GM12801 (cell line): ENCODE data around the gene CEMP1.

ENCODE experiments used
- TF ChIP-seq, protein P1 (sequence below): IDR thresholded peaks from one replicate; pipeline ENCODE4 v1.5.1; 2011; ENCODE audit warnings: control low read depth; ENCODE audit not compliant: insufficient read length; ENCODE audit errors: extremely low read depth

CEMP1 gene

DNA sequence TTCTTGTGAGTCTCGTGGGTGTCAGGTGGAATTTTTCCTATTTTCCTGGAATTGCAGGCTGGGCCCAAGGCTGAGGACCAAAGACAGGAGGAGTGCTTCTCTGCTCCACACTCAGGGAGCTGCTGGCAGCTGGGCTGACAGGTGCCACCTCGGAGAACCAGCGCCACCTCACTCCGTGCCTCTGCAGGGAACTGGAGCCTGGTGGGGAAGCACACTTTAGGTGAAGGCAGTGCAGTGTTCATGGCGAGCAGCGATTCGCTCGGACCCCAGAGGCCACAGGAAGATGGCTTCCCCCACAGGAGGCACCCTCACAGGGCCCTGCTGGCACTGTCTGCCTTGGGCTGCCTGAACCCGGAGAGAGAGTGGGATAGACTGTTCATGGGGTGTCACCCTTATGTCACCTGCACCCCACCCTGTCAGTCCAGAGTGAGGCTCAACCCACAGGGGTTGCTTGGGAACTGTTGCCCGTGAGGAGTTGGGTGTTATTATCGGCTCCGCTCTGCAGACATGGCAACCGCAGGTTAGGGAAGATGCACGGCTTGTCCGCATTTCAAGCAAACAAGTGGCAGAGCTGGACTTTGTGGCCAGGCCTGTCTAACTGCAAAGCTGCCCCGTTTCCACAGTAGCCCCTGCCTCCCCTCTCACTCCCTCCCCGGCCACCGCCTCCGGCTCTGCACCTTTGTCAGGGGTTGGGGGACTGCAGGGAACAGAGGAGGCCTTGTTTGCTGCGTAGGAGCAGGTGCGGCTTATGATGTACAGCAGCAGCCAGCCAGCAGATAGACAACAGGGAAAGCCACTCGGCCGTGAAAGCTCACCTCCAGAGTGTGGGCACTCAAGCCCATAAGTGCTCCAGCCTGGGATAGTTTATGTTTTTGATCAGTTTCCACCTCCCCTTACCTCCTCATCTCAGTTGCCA lies 40.8 kb downstream of the CEMP1 start:
- TF ChIP-seq, protein P1, sequence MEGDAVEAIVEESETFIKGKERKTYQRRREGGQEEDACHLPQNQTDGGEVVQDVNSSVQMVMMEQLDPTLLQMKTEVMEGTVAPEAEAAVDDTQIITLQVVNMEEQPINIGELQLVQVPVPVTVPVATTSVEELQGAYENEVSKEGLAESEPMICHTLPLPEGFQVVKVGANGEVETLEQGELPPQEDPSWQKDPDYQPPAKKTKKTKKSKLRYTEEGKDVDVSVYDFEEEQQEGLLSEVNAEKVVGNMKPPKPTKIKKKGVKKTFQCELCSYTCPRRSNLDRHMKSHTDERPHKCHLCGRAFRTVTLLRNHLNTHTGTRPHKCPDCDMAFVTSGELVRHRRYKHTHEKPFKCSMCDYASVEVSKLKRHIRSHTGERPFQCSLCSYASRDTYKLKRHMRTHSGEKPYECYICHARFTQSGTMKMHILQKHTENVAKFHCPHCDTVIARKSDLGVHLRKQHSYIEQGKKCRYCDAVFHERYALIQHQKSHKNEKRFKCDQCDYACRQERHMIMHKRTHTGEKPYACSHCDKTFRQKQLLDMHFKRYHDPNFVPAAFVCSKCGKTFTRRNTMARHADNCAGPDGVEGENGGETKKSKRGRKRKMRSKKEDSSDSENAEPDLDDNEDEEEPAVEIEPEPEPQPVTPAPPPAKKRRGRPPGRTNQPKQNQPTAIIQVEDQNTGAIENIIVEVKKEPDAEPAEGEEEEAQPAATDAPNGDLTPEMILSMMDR = no peak

DNA sequence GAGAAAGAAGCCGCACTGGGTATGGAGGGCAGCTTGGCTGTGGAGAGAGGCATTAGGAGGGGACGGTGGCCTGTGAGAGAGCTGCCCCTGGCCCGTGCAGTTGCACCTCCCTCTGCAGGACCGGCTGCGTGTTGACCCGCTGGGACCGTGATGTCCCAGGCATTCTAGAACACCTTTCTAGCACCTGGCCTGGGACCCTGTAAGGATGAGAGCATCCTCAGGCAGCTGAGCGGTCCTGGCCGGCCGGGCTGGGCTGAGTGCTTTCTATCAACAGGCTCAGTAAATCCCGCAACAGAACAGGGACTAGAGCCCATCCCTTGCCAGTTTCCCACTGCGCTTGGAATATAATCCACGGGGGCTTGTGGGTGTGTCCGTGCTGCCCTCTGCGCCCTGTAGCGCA lies 41.6 kb downstream of the CEMP1 start:
- TF ChIP-seq, protein P1 = no peak

DNA sequence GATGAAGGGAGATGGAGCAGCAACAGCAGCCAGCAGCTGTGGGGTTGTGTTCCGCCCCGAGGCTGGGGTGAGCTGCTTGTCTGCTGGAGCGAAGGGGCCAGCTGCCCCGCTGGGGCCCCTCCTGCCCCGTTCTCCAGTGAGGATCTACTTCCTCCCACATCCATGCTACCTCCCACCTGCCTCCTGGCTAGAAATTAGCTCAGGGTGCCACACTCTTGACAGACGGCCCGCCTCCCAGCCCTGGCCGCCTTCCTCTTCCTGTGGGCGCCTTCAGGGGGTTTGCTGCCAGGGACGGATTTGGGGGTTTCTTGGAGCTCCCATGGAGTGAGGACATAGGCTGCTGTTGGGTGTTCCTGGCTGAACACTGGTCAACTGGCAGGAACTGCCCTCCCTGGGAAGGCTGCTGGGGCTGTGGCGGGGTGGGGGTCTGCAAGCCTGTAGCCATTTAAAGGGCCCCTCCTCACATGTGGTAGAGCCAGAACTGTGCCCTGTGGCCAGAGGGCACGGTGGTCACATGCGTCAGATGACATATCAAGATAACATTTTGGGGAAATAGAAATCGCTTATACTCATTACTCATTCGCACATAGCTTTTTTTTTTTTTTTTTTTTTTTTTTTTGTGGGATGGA lies 43.2 kb downstream of the CEMP1 start:
- TF ChIP-seq, protein P1 = no peak

DNA sequence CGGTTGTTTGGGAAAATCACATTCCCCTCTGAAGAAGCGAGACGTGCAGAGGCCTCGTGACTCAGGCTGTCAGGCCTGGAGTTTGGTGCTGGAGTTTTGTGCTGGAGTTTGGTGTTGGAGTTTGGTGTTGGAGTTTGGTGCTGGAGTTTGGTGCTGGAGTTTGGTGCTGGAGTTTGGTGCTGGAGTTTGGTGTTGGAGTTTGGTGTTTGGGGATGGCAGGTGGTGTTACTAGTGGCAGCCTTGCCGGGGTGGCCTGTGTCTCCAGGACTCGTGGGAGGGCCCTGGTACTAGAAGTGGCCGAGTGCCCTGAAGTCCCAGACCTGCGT lies 43.7 kb downstream of the CEMP1 start:
- TF ChIP-seq, protein P1 = no peak

DNA sequence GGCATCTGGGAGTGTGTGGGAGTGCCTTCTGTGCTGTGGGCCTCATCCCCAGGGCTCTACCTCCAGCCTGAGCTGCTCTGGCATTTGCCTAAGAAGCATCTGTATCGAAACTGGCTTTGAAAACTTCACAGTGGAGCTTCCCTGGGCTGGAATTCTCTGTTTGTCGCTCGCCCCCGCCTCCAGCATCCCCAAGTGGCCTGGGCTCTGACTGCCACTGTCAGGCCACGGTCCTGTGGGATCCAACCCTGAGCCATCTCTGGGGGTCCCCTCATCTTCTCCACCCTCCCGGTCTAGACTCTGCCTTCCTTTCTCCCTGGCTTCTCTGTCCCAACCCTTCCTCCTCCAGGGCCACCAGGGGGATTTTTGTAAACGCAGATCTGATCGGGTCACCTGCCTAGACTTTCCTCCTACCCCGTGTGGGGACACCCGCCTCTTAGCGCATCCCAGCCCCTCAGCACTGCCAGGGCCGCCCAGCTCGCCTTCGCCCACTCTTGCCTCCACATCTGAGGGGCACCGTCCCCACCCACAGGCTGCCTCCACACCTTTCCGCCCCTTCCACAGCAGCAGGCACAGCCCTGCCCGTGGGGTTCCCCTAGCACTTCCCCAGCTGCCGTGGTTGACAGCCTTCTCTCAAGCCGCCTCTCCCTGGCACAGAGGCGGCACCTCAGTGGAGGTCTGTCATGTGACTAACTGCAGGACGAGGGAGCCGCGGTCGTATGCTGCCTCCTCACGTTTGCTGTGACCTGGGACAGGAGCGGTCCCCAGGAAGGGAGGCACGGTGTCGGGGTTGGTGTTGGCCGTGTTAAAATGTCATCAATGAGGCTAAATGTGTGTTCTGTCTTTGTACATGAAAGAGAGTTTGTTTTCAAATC lies 44.3 kb downstream of the CEMP1 start:
- TF ChIP-seq, protein P1 = no peak

DNA sequence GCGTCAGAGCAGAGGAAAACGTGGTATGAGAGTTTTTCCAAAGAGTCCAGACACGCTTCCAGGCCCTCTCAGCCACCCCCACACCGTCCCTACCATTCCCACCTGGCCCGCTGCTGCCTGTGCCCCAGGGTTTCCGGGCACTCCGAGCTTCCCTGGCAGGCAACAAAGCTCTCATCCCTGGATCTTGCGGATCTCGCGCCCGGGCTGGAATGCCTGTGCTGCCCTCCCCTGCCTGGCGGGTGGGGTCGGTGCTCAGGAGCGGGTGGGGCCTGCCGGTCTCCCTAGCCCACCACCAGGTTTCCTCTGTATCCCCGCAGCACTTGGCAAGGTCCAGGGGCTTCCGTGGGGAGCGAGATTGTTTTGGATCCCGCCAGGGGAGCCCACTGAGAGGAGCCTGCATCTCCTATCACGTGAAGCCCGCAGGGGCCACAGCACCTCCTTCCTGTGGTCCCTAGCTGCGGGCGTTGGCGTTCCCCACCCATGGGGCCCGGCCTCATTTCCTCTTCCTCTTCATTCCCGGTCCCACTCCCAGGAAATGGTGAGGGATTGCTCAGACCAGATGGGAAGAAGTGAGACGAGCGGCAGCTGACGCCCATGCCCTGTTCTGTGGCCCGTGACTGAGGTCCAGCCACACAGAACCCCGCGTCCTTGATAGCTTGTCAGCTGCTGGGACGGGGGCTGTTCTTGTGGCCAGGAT lies 45.2 kb downstream of the CEMP1 start:
- TF ChIP-seq, protein P1 = no peak
